GM12878 (cell line): ENCODE results near the gene CDCA5. TPM values are rescaled to one million over a fixed set of nuclear protein-coding genes. Genes with fewer than 3 reads are reported as not detected.

Experiments
- ATAC-seq: fragments of 200-7000 bp; cut with Tn5 transposase; 3 replicates; pipeline ENCODE4 v1.9.1; 2020; ENCODE audit warnings: mild to moderate bottlenecking, moderate library complexity
- BruUV-seq: library from RNA; stranded (reverse); fragments of 400-500 nt; replicated peaks from 2 replicates; lab custom pipeline; 2021; lab: Mats Ljungman, UMichigan
- CTCF ChIA-PET: fragments of 300-600 bp; sonication (Branson Sonifier 250); formaldehyde crosslinking; extraction: SDS; loops from one replicate; lab custom pipeline; 2021; ENCODE audit warnings: inconsistent platforms; lab: Yijun Ruan, JAX
- POLR2A ChIA-PET: fragments of 350-600 bp; formaldehyde crosslinking; extraction: SDS; loops from one replicate; lab custom pipeline; 2021; ENCODE audit warnings: inconsistent platforms; lab: Charles Lee
- RAD21 ChIA-PET: fragments of 300-600 bp; sonication (Branson Sonifier 250); formaldehyde crosslinking; loops from one replicate; lab custom pipeline; 2023; ENCODE audit warnings: antibody characterized with exemption; ENCODE audit not compliant: unreplicated experiment; lab: Charles Lee
- SMC1A ChIA-PET: fragments of 300-600 bp; sonication (Branson Sonifier 250); formaldehyde crosslinking; loops from one replicate; lab custom pipeline; 2023; ENCODE audit not compliant: unreplicated experiment, uncharacterized antibody; lab: Charles Lee
- DNase-seq: peaks from one replicate; pipeline ENCODE4 v3.0.0-alpha.2; 2011; ENCODE audit warnings: low read depth, low spot score
- FAIRE-seq: peaks from 3 replicates; lab custom pipeline; 2011; peaks lifted over from hg19 to GRCh38; lab: Jason Lieb, UNC
- H2AFZ ChIP-seq: 2 replicates; pipeline ENCODE4 v1.6.0; 2011; ENCODE audit warnings: low read depth, low read length, control low read depth; ENCODE audit not compliant: control insufficient read depth
- H3K27ac ChIP-seq: 2 replicates; pipeline ENCODE4 v1.5.1; 2011; ENCODE audit warnings: control low read depth; ENCODE audit not compliant: control insufficient read depth, insufficient read depth
- H3K27me3 ChIP-seq, 2 experiments: replicated peaks in 1 of 2; 2 replicates each; pipeline versions ENCODE4 v1.6.0 to v1.6.1; 2011; ENCODE audit warnings: low read length in 1 of 2; ENCODE audit not compliant: control insufficient read depth in 2 of 2, insufficient read depth in 2 of 2
- H3K36me3 ChIP-seq, 2 experiments: 2 replicates each; pipeline ENCODE4 v1.5.1; 2011; ENCODE audit warnings: low read length in 1 of 2; ENCODE audit not compliant: control insufficient read depth in 2 of 2, insufficient read depth in 2 of 2
- H3K4me1 ChIP-seq: 2 replicates; pipeline ENCODE4 v1.6.1; 2011; ENCODE audit warnings: mild to moderate bottlenecking, low read length, moderate library complexity, mixed read lengths; ENCODE audit not compliant: control insufficient read depth, insufficient read depth
- H3K4me2 ChIP-seq: 2 replicates; pipeline ENCODE4 v1.6.0; 2011; ENCODE audit warnings: control low read depth; ENCODE audit not compliant: control insufficient read depth, insufficient read depth
- H3K4me3 ChIP-seq: fragments of 200-600 bp; sonication (generic); 2 replicates; pipeline ENCODE4 v1.5.1; 2016
- H3K79me2 ChIP-seq: 2 replicates; pipeline ENCODE4 v1.6.0; 2011; ENCODE audit warnings: low read length; ENCODE audit not compliant: control insufficient read depth, insufficient read depth
- H3K9ac ChIP-seq: 2 replicates; pipeline ENCODE4 v1.8.0; 2011; ENCODE audit warnings: low read length, control low read depth, mixed read lengths; ENCODE audit not compliant: control insufficient read depth, insufficient read depth
- H3K9me3 ChIP-seq: replicated peaks from 3 replicates; pipeline ENCODE4 v1.5.1; 2011; ENCODE audit warnings: mild to moderate bottlenecking, low read length; ENCODE audit not compliant: control insufficient read depth, insufficient read depth
- H4K20me1 ChIP-seq: 2 replicates; pipeline ENCODE4 v1.6.0; 2011; ENCODE audit not compliant: control insufficient read depth, insufficient read depth
- FOXM1 ChIP-seq: IDR thresholded peaks from 2 replicates; pipeline ENCODE4 v1.6.1; 2012; ENCODE audit warnings: low read depth, mild to moderate bottlenecking, inconsistent platforms, low read length, moderate library complexity
- HDAC2 ChIP-seq: fragments of 200-600 bp; sonication (generic); IDR thresholded peaks from 2 replicates; pipeline ENCODE4 v1.6.1; 2017
- MTA2 ChIP-seq: fragments of 450-650 bp; IDR thresholded peaks from 2 replicates; pipeline ENCODE4 v1.6.1; 2016; ENCODE audit warnings: low read depth, mild to moderate bottlenecking, moderate library complexity
- MYB ChIP-seq: fragments of 150-350 bp; IDR thresholded peaks from 2 replicates; pipeline ENCODE4 v1.6.1; 2014; ENCODE audit warnings: mild to moderate bottlenecking, low read depth, low read length, borderline replicate concordance
- NRF1 ChIP-seq: conservative IDR thresholded peaks from 2 replicates; pipeline ENCODE4 v1.6.1; 2011; ENCODE audit warnings: mild to moderate bottlenecking, low read depth, low read length, improper control_type of control experiment
- SMAD5 ChIP-seq: IDR thresholded peaks from 2 replicates; pipeline ENCODE4 v1.6.1; 2016; ENCODE audit warnings: antibody characterized with exemption, low read depth
- SRF ChIP-seq, 2 experiments: IDR thresholded peaks; 2 replicates each; pipeline ENCODE4 v1.6.1; 2011; ENCODE audit warnings: low read depth in 2 of 2, low read length in 2 of 2, mild to moderate bottlenecking in 1 of 2, moderate library complexity in 1 of 2
- ZNF24 ChIP-seq: fragments of 450-650 bp; IDR thresholded peaks from 2 replicates; pipeline ENCODE4 v1.6.1; 2017; ENCODE audit warnings: antibody characterized with exemption, mild to moderate bottlenecking
- WGBS: methylation state at CpG from one replicate; pipeline ENCODE4 v1.1.6; 2016; ENCODE audit warnings: low lambda C conversion rate; ENCODE audit not compliant: insufficient replicate concordance, insufficient coverage; ENCODE audit errors: missing lambda C conversion rate; 5-methylcytosine and 5-hydroxymethylcytosine counted together
- in situ Hi-C: fragments of 300-500 bp; cut with MboI; formaldehyde crosslinking; loops from 9 replicates; pipeline ENCODE4 v1.14.3; 2018; ENCODE audit warnings: mixed read lengths
- intact Hi-C: fragments of 100-400 bp; cut with micrococcal nuclease; formaldehyde crosslinking; loops from one replicate; pipeline ENCODE4 v1.14.2; 2022; ENCODE audit not compliant: unreplicated experiment
- polyA plus RNA-seq, 11 experiments: library from polyadenylated mRNA; depleted of rRNA in 4 of 11; unstranded in 6 of 11; stranded (reverse) in 5 of 11; fragments of >200 nt; fragmentation: Nextera tagmentation in 4 of 11; fragmentation: Illumina TruSeq in 1 of 11; extraction: Ambion mirVana in 4 of 11; extraction: Trizol in 1 of 11; gene quantifications; 1 replicate in 1 of 11; 2 replicates in 10 of 11; pipeline versions ENCODE4 v1.2.1 to v1.2.3, GENCODE V29; 2011 to 2016; ENCODE audit warnings: inconsistent platforms in 2 of 11, missing spikeins in 2 of 11, low read depth in 1 of 11
- total RNA-seq, 4 experiments: library from RNA; depleted of rRNA in 3 of 4; stranded (reverse); fragments of >200 nt in 3 of 4; fragmentation: Illumina TruSeq in 1 of 4; extraction: Trizol in 1 of 4; gene quantifications; 2 replicates each; pipeline versions ENCODE4 v1.2.1 to v1.2.3, GENCODE V29; 2013 to 2021

Gene CDCA5
- total and polyA plus RNA-seq, 10 of the 15 experiments (the other 5 are each of a cell fraction or from before 2014, with no cell fraction given) = 21.2 to 107 (median 64.9) TPM

DNA sequence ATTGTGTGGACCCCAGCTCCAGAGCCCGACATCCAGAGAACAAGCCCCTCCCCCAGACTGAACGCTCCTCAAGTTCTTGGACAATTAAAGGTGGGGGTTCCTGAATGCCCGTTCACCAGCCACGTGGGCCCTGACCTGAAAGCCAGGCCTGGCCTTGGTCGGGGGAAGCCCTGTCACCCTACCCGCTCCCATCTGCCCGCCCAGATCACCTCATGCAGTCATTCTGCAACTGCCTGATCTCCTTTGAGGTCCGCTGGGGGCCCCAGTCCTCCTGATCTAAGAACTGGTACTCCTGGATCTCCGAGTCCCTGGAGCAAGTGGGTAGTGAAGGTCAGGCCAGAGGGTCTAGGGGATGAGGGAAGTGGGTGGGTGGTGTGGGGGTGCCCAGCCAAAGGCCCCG lies 16.4 kb downstream of the CDCA5 start (continued):
- TF ChIP-seq MYB = no peak
- TF ChIP-seq FOXM1 = no peak
- no peak for TF ChIP-seq HDAC2
- TF ChIP-seq MTA2 = peak; percentile 34; the same call in 1 of the 2 replicates

DNA sequence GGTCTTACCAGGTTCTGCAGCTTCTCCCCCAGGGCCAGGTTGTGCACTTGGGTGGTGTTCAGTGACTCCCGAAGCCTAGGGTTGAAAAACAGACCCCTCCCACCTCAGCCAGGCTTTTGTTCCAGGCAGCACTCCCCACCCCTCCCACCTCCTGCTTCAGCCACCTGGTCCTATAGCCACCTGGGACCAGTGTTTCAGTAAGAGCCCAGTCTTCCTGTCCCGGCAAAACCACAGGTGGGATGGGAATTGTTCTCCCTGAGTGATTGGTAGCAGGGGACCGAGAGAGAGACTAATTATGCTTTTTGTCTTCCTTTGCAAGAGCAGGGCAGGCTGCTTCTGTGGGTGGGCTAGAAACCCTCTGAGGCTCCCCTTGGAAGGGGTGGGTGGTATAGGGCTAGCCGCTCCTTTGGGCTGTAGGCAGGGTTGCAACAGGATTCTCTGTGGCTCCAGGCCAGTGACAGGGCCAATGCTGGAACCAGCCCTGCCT lies 17.0 kb downstream of the CDCA5 start:
- CTCF ChIA-PET = interaction anchor here (1.0 kb wide), 1 partner anchor 13 kb away, joined by 5 read pairs; no protein-coding TSS in a partner anchor
- POLR2A ChIA-PET = interaction anchor here (0.7 to 0.8 kb wide), 3 partner anchors 8 to 182 kb away, joined by 3 read pairs; no protein-coding TSS in a partner anchor
- Histone ChIP-seq H3K9ac (no peak overlapping the region), H3K4me2 (peak overlapping the region; percentile 62; the same call in 1 of the 2 replicates), H3K9me3 (no peaks in the 10 kb centered on the region), H3K36me3 (no peaks in the 10 kb centered on the region), H3K27ac (no peak overlapping the region), H3K27me3 (no peaks in the 10 kb centered on the region), H4K20me1 (no peaks in the 10 kb centered on the region)
- SMC1A ChIA-PET = no interaction called here
- no TSS peak for BruUV-seq
- RAD21 ChIA-PET = no interaction called here
- in situ Hi-C loops = no loop called here
- no peak for FAIRE-seq
- DNase-seq = no peak
- intact Hi-C loops = no loop called here
- WGBS = 83% methylated on average over 4 of the region's 4 CpGs
- TF ChIP-seq ZNF24 (no peak), NRF1 (no peak)
- TF ChIP-seq, all 136 proteins: peak for 0
- Histone ChIP-seq H3K4me3 (no peak overlapping the region), H2AFZ (no peak overlapping the region), H3K4me1 (peaks cover 4% of the 10 kb centered on the region), H3K79me2 (no peaks in the 10 kb centered on the region)
- ATAC-seq = no peak; the same call in 2 of the 3 replicates

DNA sequence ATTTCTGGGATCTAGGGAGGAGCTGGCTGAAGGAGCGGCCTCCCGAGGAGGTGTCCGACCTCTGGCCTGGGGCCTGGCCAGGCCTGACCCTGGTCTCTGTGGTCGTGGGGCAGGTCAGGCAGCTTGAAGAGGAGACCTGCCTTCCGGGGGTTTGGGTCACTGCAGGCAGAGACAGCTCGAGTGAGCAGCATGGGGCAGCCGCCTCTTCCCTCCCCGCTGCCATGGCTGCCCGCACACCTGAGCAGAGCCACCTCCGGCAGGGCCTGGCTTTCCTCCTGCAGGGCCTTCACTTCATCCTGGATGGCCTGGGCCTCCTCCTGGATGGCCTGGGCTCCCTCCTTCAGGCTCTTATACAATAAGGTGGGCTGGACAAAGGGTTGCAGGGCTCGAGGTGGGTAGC lies 17.5 kb downstream of the CDCA5 start:
- H4K20me1 ChIP-seq = no peaks in the 10 kb centered on the region
- ATAC-seq (no peak), DNase-seq (no peak), FAIRE-seq (no peak)
- BruUV-seq = no TSS peak
- no peak overlapping the region for H3K27ac ChIP-seq
- in situ Hi-C loops = no loop called here
- no peaks in the 10 kb centered on the region for H3K9me3 ChIP-seq
- H3K4me3 ChIP-seq = no peak overlapping the region
- RAD21 ChIA-PET = no interaction called here
- H3K9ac ChIP-seq = no peak overlapping the region
- CTCF ChIA-PET = no interaction called here
- POLR2A ChIA-PET = interaction anchor here (0.7 kb wide), 1 partner anchor 181 kb away, joined by 3 read pairs; no protein-coding TSS in a partner anchor
- H2AFZ ChIP-seq = no peak overlapping the region
- intact Hi-C loops = no loop called here
- H3K79me2 ChIP-seq = no peaks in the 10 kb centered on the region
- WGBS = 82% methylated on average over 11 of the region's 11 CpGs
- no peak for TF ChIP-seq SMAD5
- 0 out of 4 replicates have a peak, but pooled peaks of 1 of the 2 experiments have one; percentile 10 for TF ChIP-seq SRF (IDR thresholded peaks at IDR 0.05; ENCODE audit: low read depth in 2 of 2, low read length in 2 of 2)
- no peak overlapping the region for H3K4me2 ChIP-seq
- peaks cover 1% of the 10 kb centered on the region for H3K4me1 ChIP-seq
- H3K27me3 ChIP-seq = no peaks in the 10 kb centered on the region
- no peaks in the 10 kb centered on the region for H3K36me3 ChIP-seq
- SMC1A ChIA-PET = interaction anchor here (0.6 to 1.0 kb wide), 2 partner anchors 17 to 266 kb away, joined by 3 to 4 read pairs; partner anchors contain the start of gene CDCA5
